GM23338 (cell line): Measurements from ENCODE around the gene HRAS. TPM values are rescaled to one million over a fixed set of nuclear protein-coding genes. Genes with fewer than 3 reads are reported as not detected.

Experiments used
- ATAC-seq: fragments of 200-7000 bp; cut with Tn5 transposase; 3 replicates; pipeline ENCODE4 v1.9.1; 2020
- DNase-seq: peaks from one replicate; pipeline ENCODE4 v3.0.0-alpha.2; 2015; ENCODE audit warnings: low spot score
- H2AFZ ChIP-seq: fragments of 200-600 bp; sonication (generic); 2 replicates; pipeline ENCODE4 v1.8.0; 2016; ENCODE audit warnings: antibody characterized with exemption, mild to moderate bottlenecking, moderate library complexity
- H3F3A ChIP-seq: fragments of 200-600 bp; sonication (generic); replicated peaks from 2 replicates; pipeline ENCODE4 v1.8.0; 2017; ENCODE audit warnings: antibody characterized with exemption, mixed run types, low read depth
- H3K27ac ChIP-seq: fragments of 200-600 bp; sonication (generic); 2 replicates; pipeline ENCODE4 v1.6.1; 2016; ENCODE audit warnings: low read depth
- H3K27me3 ChIP-seq: fragments of 200-600 bp; sonication (generic); 2 replicates; pipeline ENCODE4 v1.8.0; 2016; ENCODE audit warnings: mild to moderate bottlenecking, mixed run types, moderate library complexity; ENCODE audit not compliant: insufficient read depth
- H3K36me3 ChIP-seq: fragments of 200-600 bp; sonication (generic); 2 replicates; pipeline ENCODE4 v1.8.0; 2016; ENCODE audit warnings: mild to moderate bottlenecking; ENCODE audit not compliant: insufficient read depth
- H3K4me1 ChIP-seq: fragments of 200-600 bp; sonication (generic); 2 replicates; pipeline ENCODE4 v1.8.0; 2016; ENCODE audit warnings: mild to moderate bottlenecking, moderate library complexity; ENCODE audit not compliant: insufficient read depth
- H3K4me2 ChIP-seq: fragments of 200-600 bp; sonication (generic); 2 replicates; pipeline ENCODE4 v1.7.1; 2017; ENCODE audit warnings: mixed run types
- H3K4me3 ChIP-seq: fragments of 200-600 bp; sonication (generic); 2 replicates; pipeline ENCODE4 v1.6.1; 2016; ENCODE audit warnings: mixed run types
- H3K79me2 ChIP-seq: fragments of 200-600 bp; sonication (generic); replicated peaks from 2 replicates; pipeline ENCODE4 v1.8.0; 2017; ENCODE audit warnings: mild to moderate bottlenecking; ENCODE audit not compliant: insufficient read depth
- H3K9me2 ChIP-seq: fragments of 200-600 bp; sonication (generic); 2 replicates; pipeline ENCODE4 v1.8.0; 2017; ENCODE audit not compliant: insufficient read depth
- H4K20me1 ChIP-seq: fragments of 200-600 bp; sonication (generic); replicated peaks from 2 replicates; pipeline ENCODE4 v1.8.0; 2017; ENCODE audit warnings: mild to moderate bottlenecking; ENCODE audit not compliant: insufficient read depth
- H3K27ac Mint-ChIP-seq: 2 replicates; pipeline ENCODE4 v1.8.0; 2020; ENCODE audit warnings: inconsistent platforms, mild to moderate bottlenecking, moderate library complexity, mixed read lengths
- H3K27me3 Mint-ChIP-seq: 3 replicates; pipeline ENCODE4 v1.8.0; 2022; ENCODE audit warnings: low read depth, mild to moderate bottlenecking, moderate library complexity, mixed read lengths, inconsistent platforms; ENCODE audit not compliant: insufficient read depth, poor library complexity
- H3K36me3 Mint-ChIP-seq: 3 replicates; pipeline ENCODE4 v1.8.0; 2021; ENCODE audit warnings: low read depth, mild to moderate bottlenecking, inconsistent platforms, moderate library complexity, mixed read lengths
- H3K4me1 Mint-ChIP-seq: 3 replicates; pipeline ENCODE4 v1.8.0; 2020; ENCODE audit warnings: mild to moderate bottlenecking, inconsistent platforms, mixed read lengths
- H3K4me3 Mint-ChIP-seq: 3 replicates; pipeline ENCODE4 v1.8.0; 2021; ENCODE audit warnings: moderate library complexity, mild to moderate bottlenecking, inconsistent platforms, mixed read lengths
- H3K9me3 Mint-ChIP-seq: 3 replicates; pipeline ENCODE4 v1.8.0; 2020; ENCODE audit warnings: moderate library complexity, mild to moderate bottlenecking, inconsistent platforms, mixed read lengths
- CREB1 ChIP-seq: fragments of 250-450 bp; sonication (Bioruptor Pico); IDR thresholded peaks from 2 replicates; pipeline ENCODE4 v1.5.0; 2020; ENCODE audit warnings: low read depth, mild to moderate bottlenecking, moderate library complexity
- CTCF ChIP-seq, 2 experiments: fragments of 200-600 bp in 1 of 2; sonication (generic) in 1 of 2; conservative IDR thresholded peaks; 2 replicates each; pipeline versions ENCODE4 v1.5.1 to v1.6.1; 2016 to 2017; ENCODE audit warnings: antibody characterized with exemption in 2 of 2, low read depth in 2 of 2, mild to moderate bottlenecking in 2 of 2, moderate library complexity in 1 of 2
- ETS1 ChIP-seq: IDR thresholded peaks from 2 replicates; pipeline ENCODE4 v1.6.1; 2016; ENCODE audit warnings: antibody characterized with exemption
- EZH2 ChIP-seq: fragments of 200-600 bp; sonication (generic); IDR thresholded peaks from one replicate; pipeline ENCODE4 v1.8.0; 2017; ENCODE audit warnings: antibody characterized with exemption, mild to moderate bottlenecking, low read depth; ENCODE audit not compliant: unreplicated experiment
- EZH2phosphoT487 ChIP-seq: fragments of 200-600 bp; sonication (generic); IDR thresholded peaks from one replicate; pipeline ENCODE4 v1.8.1; 2018; ENCODE audit warnings: antibody characterized with exemption; ENCODE audit not compliant: unreplicated experiment
- JUNB ChIP-seq: IDR thresholded peaks from one replicate; pipeline ENCODE4 v1.6.1; 2016; ENCODE audit warnings: antibody characterized with exemption; ENCODE audit not compliant: unreplicated experiment
- NANOG ChIP-seq: IDR thresholded peaks from 2 replicates; pipeline ENCODE4 v1.6.1; 2016; ENCODE audit warnings: antibody characterized with exemption, borderline replicate concordance
- POLR2AphosphoS5 ChIP-seq: IDR thresholded peaks from 2 replicates; pipeline ENCODE4 v1.6.1; 2016; ENCODE audit warnings: antibody characterized with exemption, low read depth
- REST ChIP-seq: IDR thresholded peaks from one replicate; pipeline ENCODE4 v1.6.1; 2018; ENCODE audit warnings: antibody characterized with exemption; ENCODE audit not compliant: unreplicated experiment
- STAT1 ChIP-seq: IDR thresholded peaks from one replicate; pipeline ENCODE4 v1.6.1; 2016; ENCODE audit warnings: antibody characterized with exemption; ENCODE audit not compliant: unreplicated experiment
- ZNF114 ChIP-seq: fragments of 250-450 bp; sonication (Bioruptor Pico); IDR thresholded peaks from 2 replicates; pipeline ENCODE4 v1.5.0; 2020; ENCODE audit warnings: mild to moderate bottlenecking, moderate library complexity
- ZNF331 ChIP-seq: fragments of 250-450 bp; sonication (Bioruptor Pico); IDR thresholded peaks from 2 replicates; pipeline ENCODE4 v1.5.0; 2020; ENCODE audit warnings: low read depth, mild to moderate bottlenecking, moderate library complexity
- ZNF462 ChIP-seq: fragments of 250-450 bp; sonication (Bioruptor Pico); IDR thresholded peaks from 2 replicates; pipeline ENCODE4 v1.5.0; 2020; ENCODE audit warnings: mild to moderate bottlenecking, moderate library complexity
- polyA plus RNA-seq: library from polyadenylated mRNA; unstranded; fragments of >200 nt; fragmentation: Nextera tagmentation; extraction: Ambion mirVana; gene quantifications from 2 replicates; pipeline ENCODE4 v1.2.1, GENCODE V29; 2016
- total RNA-seq: library from RNA; depleted of rRNA; stranded (reverse); fragments of >200 nt; shearing (Covaris generic); gene quantifications from 2 replicates; pipeline ENCODE4 v1.2.3, GENCODE V29; 2014

HRAS gene
- total and polyA plus RNA-seq, 2 experiments from 2014 or later = 37.9 to 48.7 TPM

- no peak overlapping the region; the same call in 2 of the 3 replicates for H3K4me3 Mint-ChIP-seq
- H3F3A ChIP-seq = peaks cover 11% of the 10 kb centered on the region; the same call in 1 of the 2 replicates
- H4K20me1 ChIP-seq = peaks cover 35% of the 10 kb centered on the region
- peaks cover 10% of the 10 kb centered on the region for H3K4me1 ChIP-seq
- H3K27ac Mint-ChIP-seq = no peak overlapping the region
- H3K4me3 ChIP-seq = no peak overlapping the region
- H3K27ac ChIP-seq = no peak overlapping the region
- TF ChIP-seq STAT1 = no peak
- TF ChIP-seq POLR2AphosphoS5 = no peak
- no peak for TF ChIP-seq CTCF (conservative IDR thresholded peaks at IDR 0.05; ENCODE audit: low read depth in 2 of 2)
- no peak for TF ChIP-seq ZNF462 (CRISPR knock-in tag)
- TF ChIP-seq JUNB = no peak
- no peak for TF ChIP-seq ZNF331 (CRISPR knock-in tag)
- TF ChIP-seq REST = no peak
- no peak for TF ChIP-seq CREB1 (CRISPR knock-in tag)
- TF ChIP-seq ZNF114 = no peak
- TF ChIP-seq EZH2 = no peak
- TF ChIP-seq NANOG = no peak
- TF ChIP-seq EZH2phosphoT487 = no peak
- TF ChIP-seq ETS1 = no peak
- peaks cover 72% of the 10 kb centered on the region for H3K79me2 ChIP-seq
- no peaks in the 10 kb centered on the region; the same call in 2 of the 3 replicates for H3K9me3 Mint-ChIP-seq
- peaks cover 13% of the 10 kb centered on the region for H3K4me1 Mint-ChIP-seq
- H3K36me3 Mint-ChIP-seq = peaks cover 22% of the 10 kb centered on the region
- H3K9me2 ChIP-seq = no peaks in the 10 kb centered on the region
- H3K36me3 ChIP-seq = peaks cover 10% of the 10 kb centered on the region; the same call in 1 of the 2 replicates
- H2AFZ ChIP-seq = no peak overlapping the region
- H3K4me2 ChIP-seq = no peak overlapping the region
- peaks cover 9% of the 10 kb centered on the region for H3K27me3 Mint-ChIP-seq
- DNase-seq (no peak), ATAC-seq (no peak)
- no peaks in the 10 kb centered on the region for H3K27me3 ChIP-seq
Observed at GRCh38 chr11:581342-581741, 46.0 kb upstream of the HRAS start.
